GM12892 (cell line): Measurements from ENCODE around the gene OR6B3.

Source experiments
- POLR2A ChIP-seq: IDR thresholded peaks from 2 replicates; pipeline ENCODE4 v1.6.1; 2011; ENCODE audit warnings: low read depth, low read length, control low read depth
- TAF1 ChIP-seq: IDR thresholded peaks from 2 replicates; pipeline ENCODE4 v1.6.1; 2011; ENCODE audit warnings: low read depth, mild to moderate bottlenecking, control low read depth, low read length, borderline replicate concordance

GRCh38 chr2:240045098-240045497, 8.2 kb downstream of the OR6B3 start:
- TF ChIP-seq TAF1 (no peak), POLR2A (no peak)
